Activated gamma-delta T cell (primary cell): ENCODE results near the gene LSAMP.

Experiments
- DNase-seq: peaks from one replicate; lab custom pipeline; 2025; lab: John Stamatoyannopoulos, UW

LSAMP gene

GRCh38 chr3:116053017-116053416, 392.3 kb downstream of the LSAMP start:
- DNase-seq = no peak

GRCh38 chr3:116052602-116053001, 392.7 kb downstream of the LSAMP start:
- no peak for DNase-seq

- DNase-seq = no peak
Observed at GRCh38 chr3:116051586-116051985, 393.7 kb downstream of the LSAMP start.

GRCh38 chr3:116051040-116051439, 394.2 kb downstream of the LSAMP start:
- DNase-seq = no peak

- no peak for DNase-seq
Observed at GRCh38 chr3:116050311-116050915, 394.9 kb downstream of the LSAMP start.

- DNase-seq = no peak
Observed at GRCh38 chr3:116048991-116049390, 396.3 kb downstream of the LSAMP start.

GRCh38 chr3:116046350-116046749, 398.9 kb downstream of the LSAMP start:
- DNase-seq = no peak

- DNase-seq = no peak
Observed at GRCh38 chr3:116045314-116045713, 400.0 kb downstream of the LSAMP start.

- DNase-seq = no peak
Observed at GRCh38 chr3:116040152-116040551, 405.1 kb downstream of the LSAMP start.

- DNase-seq = no peak
Observed at GRCh38 chr3:116039651-116039985, 405.7 kb downstream of the LSAMP start.

GRCh38 chr3:116038968-116039650, 406.2 kb downstream of the LSAMP start:
- DNase-seq = no peak

- DNase-seq = no peak
Observed at GRCh38 chr3:116037954-116038911, 407.1 kb downstream of the LSAMP start.

GRCh38 chr3:116035429-116035828, 409.9 kb downstream of the LSAMP start:
- no peak for DNase-seq

GRCh38 chr3:116034794-116035193, 410.5 kb downstream of the LSAMP start:
- DNase-seq = no peak

- no peak for DNase-seq
Observed at GRCh38 chr3:116034086-116034485, 411.2 kb downstream of the LSAMP start.

GRCh38 chr3:116033516-116033915, 411.8 kb downstream of the LSAMP start:
- DNase-seq = no peak

- DNase-seq = no peak
Observed at GRCh38 chr3:116032176-116032575, 413.1 kb downstream of the LSAMP start.

- no peak for DNase-seq
Observed at GRCh38 chr3:116030131-116030850, 415.0 kb downstream of the LSAMP start.

GRCh38 chr3:116029266-116029665, 416.0 kb downstream of the LSAMP start:
- no peak for DNase-seq

GRCh38 chr3:116028157-116028556, 417.1 kb downstream of the LSAMP start:
- no peak for DNase-seq

GRCh38 chr3:116020989-116021388, 424.3 kb downstream of the LSAMP start:
- no peak for DNase-seq

GRCh38 chr3:116020495-116020894, 424.8 kb downstream of the LSAMP start:
- no peak for DNase-seq
